GM12878 (cell line): ENCODE measurements around the gene MYO10. TPM values are rescaled to one million over a fixed set of nuclear protein-coding genes. Genes with fewer than 3 reads are reported as not detected.

Experiments
- ATAC-seq: fragments of 200-7000 bp; cut with Tn5 transposase; 3 replicates; pipeline ENCODE4 v1.9.1; 2020; ENCODE audit warnings: mild to moderate bottlenecking, moderate library complexity
- BruUV-seq: library from RNA; stranded (reverse); fragments of 400-500 nt; replicated peaks from 2 replicates; lab custom pipeline; 2021; lab: Mats Ljungman, UMichigan
- CTCF ChIA-PET: fragments of 300-600 bp; sonication (Branson Sonifier 250); formaldehyde crosslinking; extraction: SDS; loops from one replicate; lab custom pipeline; 2021; ENCODE audit warnings: inconsistent platforms; lab: Yijun Ruan, JAX
- POLR2A ChIA-PET: fragments of 350-600 bp; formaldehyde crosslinking; extraction: SDS; loops from one replicate; lab custom pipeline; 2021; ENCODE audit warnings: inconsistent platforms; lab: Charles Lee
- RAD21 ChIA-PET: fragments of 300-600 bp; sonication (Branson Sonifier 250); formaldehyde crosslinking; loops from one replicate; lab custom pipeline; 2023; ENCODE audit warnings: antibody characterized with exemption; ENCODE audit not compliant: unreplicated experiment; lab: Charles Lee
- SMC1A ChIA-PET: fragments of 300-600 bp; sonication (Branson Sonifier 250); formaldehyde crosslinking; loops from one replicate; lab custom pipeline; 2023; ENCODE audit not compliant: unreplicated experiment, uncharacterized antibody; lab: Charles Lee
- DNase-seq: peaks from one replicate; pipeline ENCODE4 v3.0.0-alpha.2; 2011; ENCODE audit warnings: low read depth, low spot score
- FAIRE-seq: peaks from 3 replicates; lab custom pipeline; 2011; peaks lifted over from hg19 to GRCh38; lab: Jason Lieb, UNC
- H2AFZ ChIP-seq: 2 replicates; pipeline ENCODE4 v1.6.0; 2011; ENCODE audit warnings: low read depth, low read length, control low read depth; ENCODE audit not compliant: control insufficient read depth
- H3K27ac ChIP-seq: 2 replicates; pipeline ENCODE4 v1.5.1; 2011; ENCODE audit warnings: control low read depth; ENCODE audit not compliant: control insufficient read depth, insufficient read depth
- H3K27me3 ChIP-seq, 2 experiments: replicated peaks in 1 of 2; 2 replicates each; pipeline versions ENCODE4 v1.6.0 to v1.6.1; 2011; ENCODE audit warnings: low read length in 1 of 2; ENCODE audit not compliant: control insufficient read depth in 2 of 2, insufficient read depth in 2 of 2
- H3K36me3 ChIP-seq, 2 experiments: 2 replicates each; pipeline ENCODE4 v1.5.1; 2011; ENCODE audit warnings: low read length in 1 of 2; ENCODE audit not compliant: control insufficient read depth in 2 of 2, insufficient read depth in 2 of 2
- H3K4me1 ChIP-seq: 2 replicates; pipeline ENCODE4 v1.6.1; 2011; ENCODE audit warnings: mild to moderate bottlenecking, low read length, moderate library complexity, mixed read lengths; ENCODE audit not compliant: control insufficient read depth, insufficient read depth
- H3K4me2 ChIP-seq: 2 replicates; pipeline ENCODE4 v1.6.0; 2011; ENCODE audit warnings: control low read depth; ENCODE audit not compliant: control insufficient read depth, insufficient read depth
- H3K4me3 ChIP-seq: fragments of 200-600 bp; sonication (generic); 2 replicates; pipeline ENCODE4 v1.5.1; 2016
- H3K79me2 ChIP-seq: 2 replicates; pipeline ENCODE4 v1.6.0; 2011; ENCODE audit warnings: low read length; ENCODE audit not compliant: control insufficient read depth, insufficient read depth
- H3K9ac ChIP-seq: 2 replicates; pipeline ENCODE4 v1.8.0; 2011; ENCODE audit warnings: low read length, control low read depth, mixed read lengths; ENCODE audit not compliant: control insufficient read depth, insufficient read depth
- H3K9me3 ChIP-seq: replicated peaks from 3 replicates; pipeline ENCODE4 v1.5.1; 2011; ENCODE audit warnings: mild to moderate bottlenecking, low read length; ENCODE audit not compliant: control insufficient read depth, insufficient read depth
- H4K20me1 ChIP-seq: 2 replicates; pipeline ENCODE4 v1.6.0; 2011; ENCODE audit not compliant: control insufficient read depth, insufficient read depth
- ATF3 ChIP-seq: IDR thresholded peaks from 2 replicates; pipeline ENCODE4 v1.6.1; 2011; ENCODE audit warnings: low read depth, mild to moderate bottlenecking, low read length, moderate library complexity, borderline replicate concordance; ENCODE audit errors: extremely low read depth
- HCFC1 ChIP-seq: fragments of 150-350 bp; IDR thresholded peaks from 2 replicates; pipeline ENCODE4 v1.6.1; 2014; ENCODE audit warnings: low read length
- MXI1 ChIP-seq: fragments of 150-350 bp; IDR thresholded peaks from 2 replicates; pipeline ENCODE4 v1.6.1; 2011; ENCODE audit warnings: low read depth, mild to moderate bottlenecking, inconsistent platforms, low read length, improper control_type of control experiment
- MYB ChIP-seq: fragments of 150-350 bp; IDR thresholded peaks from 2 replicates; pipeline ENCODE4 v1.6.1; 2014; ENCODE audit warnings: mild to moderate bottlenecking, low read depth, low read length, borderline replicate concordance
- ZSCAN29 ChIP-seq: fragments of 450-650 bp; IDR thresholded peaks from 2 replicates; pipeline ENCODE4 v1.6.1; 2017; ENCODE audit warnings: mild to moderate bottlenecking, moderate library complexity
- WGBS: methylation state at CpG from one replicate; pipeline ENCODE4 v1.1.6; 2016; ENCODE audit warnings: low lambda C conversion rate; ENCODE audit not compliant: insufficient replicate concordance, insufficient coverage; ENCODE audit errors: missing lambda C conversion rate; 5-methylcytosine and 5-hydroxymethylcytosine counted together
- in situ Hi-C: fragments of 300-500 bp; cut with MboI; formaldehyde crosslinking; loops from 9 replicates; pipeline ENCODE4 v1.14.3; 2018; ENCODE audit warnings: mixed read lengths
- intact Hi-C: fragments of 100-400 bp; cut with micrococcal nuclease; formaldehyde crosslinking; loops from one replicate; pipeline ENCODE4 v1.14.2; 2022; ENCODE audit not compliant: unreplicated experiment
- polyA plus RNA-seq, 11 experiments: library from polyadenylated mRNA; depleted of rRNA in 4 of 11; unstranded in 6 of 11; stranded (reverse) in 5 of 11; fragments of >200 nt; fragmentation: Nextera tagmentation in 4 of 11; fragmentation: Illumina TruSeq in 1 of 11; extraction: Ambion mirVana in 4 of 11; extraction: Trizol in 1 of 11; gene quantifications; 1 replicate in 1 of 11; 2 replicates in 10 of 11; pipeline versions ENCODE4 v1.2.1 to v1.2.3, GENCODE V29; 2011 to 2016; ENCODE audit warnings: inconsistent platforms in 2 of 11, missing spikeins in 2 of 11, low read depth in 1 of 11
- total RNA-seq, 4 experiments: library from RNA; depleted of rRNA in 3 of 4; stranded (reverse); fragments of >200 nt in 3 of 4; fragmentation: Illumina TruSeq in 1 of 4; extraction: Trizol in 1 of 4; gene quantifications; 2 replicates each; pipeline versions ENCODE4 v1.2.1 to v1.2.3, GENCODE V29; 2013 to 2021

The MYO10 gene
- total and polyA plus RNA-seq, 10 of the 15 experiments (the other 5 are each of a cell fraction or from before 2014, with no cell fraction given), result 0.02 to 0.77 (median 0.17) TPM

- SMC1A ChIA-PET, result interaction anchor here (1.6 kb wide), 1 partner anchor 200 kb away, joined by 4 read pairs; no protein-coding TSS in a partner anchor
- H4K20me1 ChIP-seq, result no peaks in the 10 kb centered on the region
- DNase-seq, result no peak
- no peak for ATAC-seq
- H3K4me1 ChIP-seq, result no peaks in the 10 kb centered on the region
- no TSS peak for BruUV-seq
- intact Hi-C loops (loop anchor here (5.0 kb wide), 1 partner anchor 140 kb away; no protein-coding TSS in a partner anchor), in situ Hi-C loops (loop anchor here (10.0 kb wide), 1 partner anchor 252 kb away; no protein-coding TSS in a partner anchor)
- H3K27me3 ChIP-seq, result peaks cover 0 to 25% of the 10 kb centered on the region in 2 experiments; a peak in 1 of 4 replicates
- H3K4me3 ChIP-seq, result no peak overlapping the region
- no peak overlapping the region for H3K4me2 ChIP-seq
- H3K27ac ChIP-seq, result no peak overlapping the region
- H3K36me3 ChIP-seq, result no peaks in the 10 kb centered on the region
- no peak overlapping the region for H2AFZ ChIP-seq
- no peak overlapping the region for H3K9ac ChIP-seq
- CTCF ChIA-PET, result interaction anchor here (1.1 kb wide), 1 partner anchor 200 kb away, joined by 3 read pairs; no protein-coding TSS in a partner anchor
- POLR2A ChIA-PET, result no interaction called here
- no peak for FAIRE-seq
- 14% methylated on average over 3 of the region's 3 CpGs for WGBS
- no peak for TF ChIP-seq HCFC1
- no peak for TF ChIP-seq ATF3
- no peak for TF ChIP-seq ZSCAN29
- TF ChIP-seq MXI1, result no peak
- TF ChIP-seq MYB, result no peak
- RAD21 ChIA-PET, result no interaction called here
- H3K79me2 ChIP-seq, result no peaks in the 10 kb centered on the region
- H3K9me3 ChIP-seq, result no peaks in the 10 kb centered on the region; the same call in 2 of the 3 replicates
Observed at GRCh38 chr5:16932401-16932800, 3.7 kb downstream of the MYO10 start.
